Right atrium auricular region (tissue), 2 donors: ENCODE data around the gene RASAL2. TPM values are rescaled to one million over a fixed set of nuclear protein-coding genes. Genes with fewer than 3 reads are reported as not detected.

Experiments
- DNase-seq: peaks from one replicate; pipeline ENCODE4 v3.0.0-alpha.2; 2019; ENCODE audit warnings: low spot score
- H3K27ac ChIP-seq, 2 donors: fragments of 200-600 bp; sonication (generic); 1 replicate in 1 of 2; 2 replicates in 1 of 2; pipeline ENCODE4 v1.5.1; 2016 to 2019
- H3K27me3 ChIP-seq, 2 donors: fragments of 200-600 bp; sonication (generic); one replicate each; pipeline versions ENCODE4 v1.5.1 to v1.6.0; 2017 to 2019
- H3K36me3 ChIP-seq: fragments of 200-600 bp; sonication (generic); one replicate; pipeline ENCODE4 v1.5.1; 2016
- H3K4me1 ChIP-seq, 2 donors: fragments of 200-600 bp; sonication (generic); one replicate each; pipeline versions ENCODE4 v1.5.1 to v1.6.0; 2017 to 2019
- H3K4me3 ChIP-seq, 2 donors: fragments of 200-600 bp; sonication (generic); 1 replicate in 1 of 2; 2 replicates in 1 of 2; pipeline ENCODE4 v1.5.1; 2017 to 2019; ENCODE audit warnings: mild to moderate bottlenecking in 1 of 2, moderate library complexity in 1 of 2
- H3K9me3 ChIP-seq, 2 donors: fragments of 200-600 bp; sonication (generic); one replicate each; pipeline ENCODE4 v1.5.1; 2019
- CTCF ChIP-seq, 2 donors: fragments of 200-600 bp; sonication (generic); IDR thresholded peaks; one replicate each; pipeline ENCODE4 v1.5.1; 2019; ENCODE audit warnings: antibody characterized with exemption in 2 of 2
- total RNA-seq, 2 donors: library from RNA; depleted of rRNA; stranded (reverse); fragments of >200 nt; gene quantifications; one replicate each; pipeline ENCODE4 v1.1.0, GENCODE V29; 2016

The RASAL2 gene
- total RNA-seq, 2 donors from 2014 or later: 34.1 to 44.7 TPM

- Histone ChIP-seq H3K27ac (no peak overlapping the region), H3K27me3 (no peaks in the 10 kb centered on the region), H3K36me3 (no peaks in the 10 kb centered on the region), H3K4me1 (peaks cover 0 to 10% of the 10 kb centered on the region in 2 donors), H3K4me3 (no peak overlapping the region), H3K9me3 (peaks cover 0 to 5% of the 10 kb centered on the region in 2 donors)
- TF ChIP-seq CTCF (IDR thresholded peaks at IDR 0.05): no peak
- no peak for DNase-seq
These were observed 260.9 kb downstream of the RASAL2 start for GRCh38 chr1:178354816-178355215.

- no peaks in the 10 kb centered on the region for H3K36me3 ChIP-seq
- no peak overlapping the region for H3K4me3 ChIP-seq
- H3K27me3 ChIP-seq: no peaks in the 10 kb centered on the region
- H3K9me3 ChIP-seq: peaks cover 0 to 5% of the 10 kb centered on the region in 2 donors
- DNase-seq: no peak
- no peak for TF ChIP-seq CTCF (IDR thresholded peaks at IDR 0.05)
- peaks cover 0 to 17% of the 10 kb centered on the region in 2 donors for H3K4me1 ChIP-seq
- H3K27ac ChIP-seq: no peak overlapping the region
These were observed 262.4 kb downstream of the RASAL2 start for GRCh38 chr1:178356299-178356698.

- H3K9me3 ChIP-seq: no peaks in the 10 kb centered on the region
- no peak for TF ChIP-seq CTCF (IDR thresholded peaks at IDR 0.05)
- no peak overlapping the region for H3K27ac ChIP-seq
- H3K27me3 ChIP-seq: no peaks in the 10 kb centered on the region
- no peak overlapping the region for H3K4me3 ChIP-seq
- H3K4me1 ChIP-seq: peaks cover 0 to 15% of the 10 kb centered on the region in 2 donors
- no peaks in the 10 kb centered on the region for H3K36me3 ChIP-seq
- DNase-seq: no peak
These were observed 264.6 kb downstream of the RASAL2 start for GRCh38 chr1:178358456-178358855.

GRCh38 chr1:178360421-178360820, 266.5 kb downstream of the RASAL2 start:
- DNase-seq: no peak
- Histone ChIP-seq H3K9me3 (no peaks in the 10 kb centered on the region), H3K4me3 (no peak overlapping the region)

GRCh38 chr1:178361847-178362246, 267.9 kb downstream of the RASAL2 start:
- Histone ChIP-seq H3K27ac (no peak overlapping the region), H3K4me1 (peaks cover 0 to 10% of the 10 kb centered on the region in 2 donors), H3K27me3 (no peaks in the 10 kb centered on the region), H3K9me3 (no peaks in the 10 kb centered on the region), H3K4me3 (no peak overlapping the region), H3K36me3 (no peaks in the 10 kb centered on the region)
- TF ChIP-seq CTCF (IDR thresholded peaks at IDR 0.05): no peak
- DNase-seq: no peak

More at GRCh38 chr1:178360421-178360820, 266.5 kb downstream of the RASAL2 start:
- Histone ChIP-seq H3K36me3 (no peaks in the 10 kb centered on the region), H3K4me1 (peaks cover 0 to 10% of the 10 kb centered on the region in 2 donors), H3K27me3 (no peaks in the 10 kb centered on the region), H3K27ac (no peak overlapping the region)
- no peak for TF ChIP-seq CTCF (IDR thresholded peaks at IDR 0.05)

GRCh38 chr1:178362747-178363146, 268.8 kb downstream of the RASAL2 start:
- Histone ChIP-seq H3K27me3 (no peaks in the 10 kb centered on the region), H3K9me3 (no peaks in the 10 kb centered on the region), H3K4me3 (no peak overlapping the region), H3K4me1 (peaks cover 0 to 10% of the 10 kb centered on the region in 2 donors), H3K36me3 (no peaks in the 10 kb centered on the region), H3K27ac (no peak overlapping the region)
- no peak for DNase-seq
- no peak for TF ChIP-seq CTCF (IDR thresholded peaks at IDR 0.05)
